Measurements from ENCODE around the gene SPDYE2.
"Not testable (repeated sequence)": the region's sequence is repeated elsewhere in the genome, so short reads cannot be mapped to it uniquely, and the experiment has no call there.

DNA sequence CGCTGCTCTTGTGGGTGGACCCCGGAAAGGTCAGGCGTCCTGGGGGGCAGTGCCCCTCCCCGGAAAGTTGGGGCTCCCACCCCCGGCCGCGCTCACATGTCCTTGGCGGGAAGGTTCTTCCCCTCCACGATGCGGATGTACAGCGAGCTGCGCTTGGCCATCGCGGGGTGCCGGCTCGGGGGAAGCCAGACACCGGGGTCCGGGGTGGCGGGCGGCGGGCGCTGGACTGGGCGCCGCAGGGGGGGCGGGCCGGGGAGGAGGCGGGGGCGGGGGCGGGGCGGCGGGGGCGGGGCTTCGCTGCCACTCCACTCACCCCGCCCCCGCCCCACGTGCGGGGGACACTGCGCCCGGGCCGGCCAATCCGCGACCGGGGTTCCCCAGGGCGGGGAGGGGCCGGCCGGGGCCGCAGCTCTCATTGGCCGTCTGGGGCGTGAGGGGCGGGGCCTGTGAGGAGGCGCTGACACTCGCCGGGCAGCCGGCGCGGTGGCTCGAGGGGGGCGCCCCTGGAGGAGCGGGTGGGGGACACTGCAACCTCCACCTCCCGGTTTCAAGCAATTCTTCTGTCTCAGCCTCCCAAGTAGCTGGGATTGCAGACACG is 33.4 kb upstream of the SPDYE2 start, which contains the start of gene RASA4B:
- TF ChIP-seq GABPA (IDR thresholded peaks at IDR 0.05; ENCODE audit: low read depth); RAD21 (IDR thresholded peaks at IDR 0.05; ENCODE audit: low read length); NFIC (IDR thresholded peaks at IDR 0.05; ENCODE audit: borderline replicate concordance); FOXM1 (IDR thresholded peaks at IDR 0.05; ENCODE audit: low read depth); RFX5 (IDR thresholded peaks at IDR 0.05; ENCODE audit: low read length); EZH2phosphoT487 (IDR thresholded peaks at IDR 0.05; ENCODE audit: borderline replicate concordance, low read depth): not testable (repeated sequence)
- TF ChIP-seq, protein P1, sequence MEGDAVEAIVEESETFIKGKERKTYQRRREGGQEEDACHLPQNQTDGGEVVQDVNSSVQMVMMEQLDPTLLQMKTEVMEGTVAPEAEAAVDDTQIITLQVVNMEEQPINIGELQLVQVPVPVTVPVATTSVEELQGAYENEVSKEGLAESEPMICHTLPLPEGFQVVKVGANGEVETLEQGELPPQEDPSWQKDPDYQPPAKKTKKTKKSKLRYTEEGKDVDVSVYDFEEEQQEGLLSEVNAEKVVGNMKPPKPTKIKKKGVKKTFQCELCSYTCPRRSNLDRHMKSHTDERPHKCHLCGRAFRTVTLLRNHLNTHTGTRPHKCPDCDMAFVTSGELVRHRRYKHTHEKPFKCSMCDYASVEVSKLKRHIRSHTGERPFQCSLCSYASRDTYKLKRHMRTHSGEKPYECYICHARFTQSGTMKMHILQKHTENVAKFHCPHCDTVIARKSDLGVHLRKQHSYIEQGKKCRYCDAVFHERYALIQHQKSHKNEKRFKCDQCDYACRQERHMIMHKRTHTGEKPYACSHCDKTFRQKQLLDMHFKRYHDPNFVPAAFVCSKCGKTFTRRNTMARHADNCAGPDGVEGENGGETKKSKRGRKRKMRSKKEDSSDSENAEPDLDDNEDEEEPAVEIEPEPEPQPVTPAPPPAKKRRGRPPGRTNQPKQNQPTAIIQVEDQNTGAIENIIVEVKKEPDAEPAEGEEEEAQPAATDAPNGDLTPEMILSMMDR (IDR thresholded peaks at IDR 0.05): not testable (repeated sequence)
- TF ChIP-seq, protein P2, sequence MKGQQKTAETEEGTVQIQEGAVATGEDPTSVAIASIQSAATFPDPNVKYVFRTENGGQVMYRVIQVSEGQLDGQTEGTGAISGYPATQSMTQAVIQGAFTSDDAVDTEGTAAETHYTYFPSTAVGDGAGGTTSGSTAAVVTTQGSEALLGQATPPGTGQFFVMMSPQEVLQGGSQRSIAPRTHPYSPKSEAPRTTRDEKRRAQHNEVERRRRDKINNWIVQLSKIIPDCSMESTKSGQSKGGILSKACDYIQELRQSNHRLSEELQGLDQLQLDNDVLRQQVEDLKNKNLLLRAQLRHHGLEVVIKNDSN (IDR thresholded peaks at IDR 0.05; ENCODE audit: borderline replicate concordance, low read depth): not testable (repeated sequence)
- TF ChIP-seq, protein P3, sequence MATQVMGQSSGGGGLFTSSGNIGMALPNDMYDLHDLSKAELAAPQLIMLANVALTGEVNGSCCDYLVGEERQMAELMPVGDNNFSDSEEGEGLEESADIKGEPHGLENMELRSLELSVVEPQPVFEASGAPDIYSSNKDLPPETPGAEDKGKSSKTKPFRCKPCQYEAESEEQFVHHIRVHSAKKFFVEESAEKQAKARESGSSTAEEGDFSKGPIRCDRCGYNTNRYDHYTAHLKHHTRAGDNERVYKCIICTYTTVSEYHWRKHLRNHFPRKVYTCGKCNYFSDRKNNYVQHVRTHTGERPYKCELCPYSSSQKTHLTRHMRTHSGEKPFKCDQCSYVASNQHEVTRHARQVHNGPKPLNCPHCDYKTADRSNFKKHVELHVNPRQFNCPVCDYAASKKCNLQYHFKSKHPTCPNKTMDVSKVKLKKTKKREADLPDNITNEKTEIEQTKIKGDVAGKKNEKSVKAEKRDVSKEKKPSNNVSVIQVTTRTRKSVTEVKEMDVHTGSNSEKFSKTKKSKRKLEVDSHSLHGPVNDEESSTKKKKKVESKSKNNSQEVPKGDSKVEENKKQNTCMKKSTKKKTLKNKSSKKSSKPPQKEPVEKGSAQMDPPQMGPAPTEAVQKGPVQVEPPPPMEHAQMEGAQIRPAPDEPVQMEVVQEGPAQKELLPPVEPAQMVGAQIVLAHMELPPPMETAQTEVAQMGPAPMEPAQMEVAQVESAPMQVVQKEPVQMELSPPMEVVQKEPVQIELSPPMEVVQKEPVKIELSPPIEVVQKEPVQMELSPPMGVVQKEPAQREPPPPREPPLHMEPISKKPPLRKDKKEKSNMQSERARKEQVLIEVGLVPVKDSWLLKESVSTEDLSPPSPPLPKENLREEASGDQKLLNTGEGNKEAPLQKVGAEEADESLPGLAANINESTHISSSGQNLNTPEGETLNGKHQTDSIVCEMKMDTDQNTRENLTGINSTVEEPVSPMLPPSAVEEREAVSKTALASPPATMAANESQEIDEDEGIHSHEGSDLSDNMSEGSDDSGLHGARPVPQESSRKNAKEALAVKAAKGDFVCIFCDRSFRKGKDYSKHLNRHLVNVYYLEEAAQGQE (IDR thresholded peaks at IDR 0.05; ENCODE audit: low read depth, low read length): not testable (repeated sequence)
- TF ChIP-seq, protein P4, sequence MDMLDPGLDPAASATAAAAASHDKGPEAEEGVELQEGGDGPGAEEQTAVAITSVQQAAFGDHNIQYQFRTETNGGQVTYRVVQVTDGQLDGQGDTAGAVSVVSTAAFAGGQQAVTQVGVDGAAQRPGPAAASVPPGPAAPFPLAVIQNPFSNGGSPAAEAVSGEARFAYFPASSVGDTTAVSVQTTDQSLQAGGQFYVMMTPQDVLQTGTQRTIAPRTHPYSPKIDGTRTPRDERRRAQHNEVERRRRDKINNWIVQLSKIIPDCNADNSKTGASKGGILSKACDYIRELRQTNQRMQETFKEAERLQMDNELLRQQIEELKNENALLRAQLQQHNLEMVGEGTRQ (IDR thresholded peaks at IDR 0.05; ENCODE audit: borderline replicate concordance, low read depth, low read length): not testable (repeated sequence)
- TF ChIP-seq, protein P5, sequence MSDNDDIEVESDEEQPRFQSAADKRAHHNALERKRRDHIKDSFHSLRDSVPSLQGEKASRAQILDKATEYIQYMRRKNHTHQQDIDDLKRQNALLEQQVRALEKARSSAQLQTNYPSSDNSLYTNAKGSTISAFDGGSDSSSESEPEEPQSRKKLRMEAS (IDR thresholded peaks at IDR 0.05; ENCODE audit: low read depth): not testable (repeated sequence)

Measured in SK-N-SH (cell line).